Peyer's patch (tissue), 4 donors: ENCODE measurements around the gene CYP1A2. TPM values are rescaled to one million over a fixed set of nuclear protein-coding genes. Genes with fewer than 3 reads are reported as not detected.
A peak's percentile ranks its signal among the peaks of the same experiment; 100 is the strongest.

Experiments used
- DNase-seq, 3 donors: peaks; one replicate each; pipeline ENCODE4 v3.0.0-alpha.2; 2017 to 2019
- H3K27ac ChIP-seq, 4 donors: fragments of 200-600 bp; sonication (generic); one replicate each; pipeline ENCODE4 v1.5.1; 2016 to 2019
- H3K27me3 ChIP-seq, 2 donors: fragments of 200-600 bp; sonication (generic); one replicate each; pipeline ENCODE4 v1.5.1; 2019
- H3K36me3 ChIP-seq, 3 donors: fragments of 200-600 bp; sonication (generic); one replicate each; pipeline ENCODE4 v1.5.1; 2016 to 2019
- H3K4me1 ChIP-seq, 4 donors: fragments of 200-600 bp; sonication (generic); one replicate each; pipeline ENCODE4 v1.5.1; 2016 to 2019
- H3K4me3 ChIP-seq, 4 donors: fragments of 200-600 bp; sonication (generic); 1 replicate in 3 of 4; 2 replicates in 1 of 4; pipeline ENCODE4 v1.5.1; 2016 to 2019; ENCODE audit warnings: mild to moderate bottlenecking in 1 of 4
- H3K9me3 ChIP-seq, 4 donors: fragments of 200-600 bp; sonication (generic); one replicate each; pipeline ENCODE4 v1.5.1; 2016 to 2019; ENCODE audit warnings: mild to moderate bottlenecking in 1 of 4
- CTCF ChIP-seq, 6 experiments: fragments of 450-650 bp in 4 of 6; fragments of 200-600 bp in 2 of 6; sonication (generic) in 1 of 6; IDR thresholded peaks; one replicate each; pipeline ENCODE4 v1.5.1; 2017 to 2019; ENCODE audit warnings: antibody characterized with exemption in 6 of 6, mild to moderate bottlenecking in 3 of 6, moderate library complexity in 1 of 6
- POLR2A ChIP-seq, 2 donors: fragments of 450-650 bp; IDR thresholded peaks; one replicate each; pipeline ENCODE4 v1.5.1; 2017; ENCODE audit warnings: antibody characterized with exemption in 2 of 2, mild to moderate bottlenecking in 2 of 2, moderate library complexity in 2 of 2
- total RNA-seq, 4 donors: library from RNA; depleted of rRNA; stranded (reverse); fragments of >200 nt; gene quantifications; one replicate each; pipeline ENCODE4 v1.1.0, GENCODE V29; 2016

CYP1A2 gene
- total RNA-seq, 4 donors from 2014 or later, result not detected

DNA sequence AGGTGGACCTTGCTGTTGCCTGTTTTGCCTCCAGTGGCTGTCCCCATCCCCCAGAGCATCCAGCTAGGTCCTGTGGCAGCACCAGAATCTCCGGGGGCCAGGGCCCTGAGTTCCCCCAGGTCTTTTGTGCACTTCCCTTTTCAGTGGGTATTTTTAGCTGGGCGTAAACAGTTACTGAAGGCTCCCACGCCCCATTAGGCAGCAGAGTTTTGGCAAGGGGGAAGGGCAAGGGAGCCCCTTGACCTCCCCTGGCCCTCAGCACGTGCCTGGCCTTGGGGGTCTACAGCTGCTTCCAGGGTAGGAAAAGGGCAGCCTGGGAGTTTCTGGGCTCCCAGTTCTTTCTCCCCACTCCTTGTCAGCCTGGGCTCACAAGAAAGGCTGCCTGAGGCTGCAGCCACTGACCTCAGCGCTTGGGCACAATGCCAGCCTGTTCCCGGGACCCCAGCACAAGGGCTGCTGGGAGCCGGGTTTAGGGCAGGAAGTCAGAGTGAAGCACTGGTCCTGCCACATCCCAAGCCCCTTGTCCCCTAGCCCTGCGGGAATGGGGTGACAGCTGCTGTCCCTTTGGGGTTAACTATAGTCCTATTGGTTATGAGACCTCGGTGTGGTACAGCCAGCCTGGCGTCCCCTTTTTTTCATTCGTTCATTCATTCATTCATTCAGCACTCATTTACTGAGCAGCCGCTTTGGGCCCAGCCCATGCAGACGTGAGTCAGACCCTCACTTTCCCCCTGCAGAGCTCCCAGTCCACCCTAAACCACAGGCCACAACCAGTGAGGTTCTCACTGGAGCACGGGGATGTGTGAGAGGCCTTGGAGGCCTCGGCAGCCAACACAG is 41.7 kb downstream of the CYP1A2 start:
- peak overlapping the region; percentile 84 to 97 (median 88) for H3K27ac ChIP-seq
- H3K27me3 ChIP-seq, result no peaks in the 10 kb centered on the region
- H3K4me1 ChIP-seq, result peaks cover 23 to 95% (median 70%) of the 10 kb centered on the region in 4 donors
- peak in 2 of 3 donors; percentile 82 to 83 for DNase-seq
- TF ChIP-seq CTCF (IDR thresholded peaks at IDR 0.05) (no peak), POLR2A (IDR thresholded peaks at IDR 0.05) (no peak)
- H3K9me3 ChIP-seq, result no peaks in the 10 kb centered on the region
- H3K4me3 ChIP-seq, result peak overlapping the region; percentile 32 to 92 (median 38)
- no peaks in the 10 kb centered on the region for H3K36me3 ChIP-seq

- H3K4me3 ChIP-seq, result no peak overlapping the region
- H3K4me1 ChIP-seq, result peaks cover 22 to 90% (median 65%) of the 10 kb centered on the region in 4 donors
- no peaks in the 10 kb centered on the region for H3K9me3 ChIP-seq
- DNase-seq, result no peak
- TF ChIP-seq POLR2A (IDR thresholded peaks at IDR 0.05) (no peak), CTCF (IDR thresholded peaks at IDR 0.05) (no peak)
- H3K27ac ChIP-seq, result peak overlapping the region in 3 of 4 donors; percentile 85 to 97 (median 91)
- no peaks in the 10 kb centered on the region for H3K27me3 ChIP-seq
- H3K36me3 ChIP-seq, result no peaks in the 10 kb centered on the region
These were observed 42.4 kb downstream of the CYP1A2 start for GRCh38 chr15:74791007-74791406.

GRCh38 chr15:74791667-74792066 is 43.0 kb downstream of the CYP1A2 start:
- no peak for TF ChIP-seq CTCF (IDR thresholded peaks at IDR 0.05)
- no peak for TF ChIP-seq POLR2A (IDR thresholded peaks at IDR 0.05)
- H3K27me3 ChIP-seq, result no peaks in the 10 kb centered on the region
- no peaks in the 10 kb centered on the region for H3K9me3 ChIP-seq
- peak in 1 of 3 donors; percentile 59 for DNase-seq
- no peaks in the 10 kb centered on the region for H3K36me3 ChIP-seq
- peak overlapping the region in 2 of 4 donors; percentile 37 to 97 for H3K27ac ChIP-seq
- H3K4me1 ChIP-seq, result peaks cover 19 to 83% (median 58%) of the 10 kb centered on the region in 4 donors
- H3K4me3 ChIP-seq, result peak overlapping the region in 1 of 4 donors; percentile 26

DNA sequence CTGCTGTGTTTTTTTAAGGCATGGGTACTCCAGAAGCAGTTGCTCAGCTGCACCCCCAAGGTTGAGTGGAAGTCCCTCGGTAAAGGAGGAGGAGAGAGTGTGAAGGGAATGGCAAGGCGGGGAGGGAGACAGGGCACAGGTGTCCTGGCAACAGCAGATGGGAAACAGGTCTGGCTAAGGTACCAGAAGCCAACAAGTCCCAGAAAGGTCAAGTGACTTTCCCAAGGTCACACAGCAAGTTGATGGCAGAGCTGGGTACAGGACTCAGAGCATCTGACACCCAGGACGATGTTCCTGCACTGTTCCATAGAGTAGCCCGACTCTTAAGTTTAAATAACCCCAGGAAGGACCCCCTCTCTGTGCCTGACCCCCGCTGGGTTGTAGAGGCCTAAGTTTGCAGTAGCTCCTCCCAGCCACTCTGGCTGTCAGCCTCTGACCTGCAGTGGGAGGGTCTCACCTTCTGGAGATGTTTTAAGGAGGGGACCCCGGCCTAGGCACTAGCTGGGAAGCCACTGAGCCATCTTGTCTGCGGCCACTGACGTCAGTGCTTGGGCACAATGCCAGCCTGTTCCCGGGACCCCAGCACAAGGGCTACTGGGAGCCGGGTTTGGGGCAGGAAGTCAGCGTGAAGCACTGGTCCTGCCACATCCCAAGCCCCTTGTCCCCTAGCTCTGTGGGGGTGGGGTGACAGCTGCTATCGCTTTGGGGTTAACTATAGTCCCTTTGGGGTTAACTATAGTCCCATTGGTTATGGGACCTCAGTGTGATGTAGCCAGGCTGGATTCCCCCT is 43.8 kb downstream of the CYP1A2 start:
- no peak for TF ChIP-seq CTCF (IDR thresholded peaks at IDR 0.05)
- TF ChIP-seq POLR2A (IDR thresholded peaks at IDR 0.05), result no peak
- Histone ChIP-seq H3K36me3 (no peaks in the 10 kb centered on the region), H3K4me1 (peaks cover 19 to 76% (median 52%) of the 10 kb centered on the region in 4 donors), H3K27me3 (no peaks in the 10 kb centered on the region), H3K9me3 (no peaks in the 10 kb centered on the region), H3K27ac (peak overlapping the region in 3 of 4 donors; percentile 12 to 97 (median 37)), H3K4me3 (peak overlapping the region in 1 of 4 donors; percentile 30)
- DNase-seq, result peak in 1 of 3 donors; percentile 44

DNA sequence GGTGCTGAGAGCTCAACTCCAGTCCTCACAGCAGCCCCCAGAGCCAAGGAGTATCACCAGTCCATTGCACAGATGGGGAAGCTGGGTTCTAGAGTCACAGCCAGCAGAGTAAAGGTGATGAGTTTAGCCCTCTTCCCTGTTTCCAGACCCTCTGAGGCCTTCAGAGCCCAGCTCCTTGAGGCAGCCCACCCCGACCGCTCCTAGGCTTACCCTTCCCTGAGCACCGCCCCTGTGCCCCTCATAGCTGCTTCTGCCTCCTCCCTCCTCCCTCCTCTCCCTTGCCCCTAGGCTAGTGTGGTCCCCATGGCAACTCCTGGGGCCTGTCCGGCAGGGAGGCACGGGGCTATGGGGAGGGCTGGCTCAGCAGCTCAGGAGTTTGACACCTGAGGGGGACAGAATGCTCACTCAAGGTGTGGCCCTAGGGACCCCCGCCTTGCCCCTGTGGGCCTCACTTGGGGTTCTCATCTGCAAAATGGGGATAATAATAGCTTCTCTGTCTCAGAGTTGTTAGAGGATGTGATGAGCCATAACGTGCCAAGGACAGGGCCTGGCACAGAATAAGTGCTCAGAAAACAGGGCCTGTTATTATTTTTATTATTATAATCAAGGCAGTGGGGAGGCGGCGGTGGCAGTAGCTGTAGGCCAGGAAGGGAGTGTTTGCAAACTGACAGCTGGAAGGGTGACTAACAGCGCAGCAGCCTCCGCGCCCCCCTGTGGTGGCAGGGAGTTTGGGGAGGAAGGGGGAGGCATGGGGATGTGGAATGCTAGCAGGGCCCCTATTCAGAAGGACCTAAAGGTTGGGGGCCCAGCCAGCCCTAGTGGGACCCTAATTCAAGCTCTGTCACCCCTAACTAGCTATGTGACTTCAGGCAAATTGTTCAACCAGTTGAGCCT is 44.7 kb downstream of the CYP1A2 start:
- Histone ChIP-seq H3K36me3 (peaks cover 0 to 1% (median 0%) of the 10 kb centered on the region in 3 donors), H3K27me3 (no peaks in the 10 kb centered on the region), H3K9me3 (no peaks in the 10 kb centered on the region), H3K27ac (peak overlapping the region in 2 of 4 donors; percentile 37 to 97), H3K4me3 (peak overlapping the region in 1 of 4 donors; percentile 30), H3K4me1 (peaks cover 16 to 74% (median 55%) of the 10 kb centered on the region in 4 donors)
- peak in 2 of 3 donors; percentile 78 to 83 for DNase-seq
- TF ChIP-seq CTCF (IDR thresholded peaks at IDR 0.05) (peak; percentile 14 to 59 (median 36)), POLR2A (IDR thresholded peaks at IDR 0.05) (no peak)
